Right renal pelvis (tissue), 4 donors: ENCODE data around the gene LDLRAP1. TPM values are rescaled to one million over a fixed set of nuclear protein-coding genes. Genes with fewer than 3 reads are reported as not detected.

Experiments used
- DNase-seq, 4 donors: peaks; one replicate each; pipeline ENCODE4 v3.0.0-alpha.2; 2013; ENCODE audit warnings: low read depth in 4 of 4, low spot score in 3 of 4, missing footprints in 1 of 4
- polyA plus RNA-seq, 4 donors: library from polyadenylated mRNA; unstranded; fragments of 120-200 nt; gene quantifications; one replicate each; pipeline ENCODE4 v1.2.1, GENCODE V29; 2013; ENCODE audit not compliant: insufficient read length in 4 of 4

Gene LDLRAP1
- polyA plus RNA-seq, 4 donors, result 13.2 to 14.7 (median 14.0) TPM

GRCh38 chr1:25523542-25523941 lies 19.9 kb upstream of the LDLRAP1 start:
- no peak for DNase-seq

- no peak for DNase-seq
Measured at GRCh38 chr1:25524568-25525360, 18.6 kb upstream of the LDLRAP1 start.

DNA sequence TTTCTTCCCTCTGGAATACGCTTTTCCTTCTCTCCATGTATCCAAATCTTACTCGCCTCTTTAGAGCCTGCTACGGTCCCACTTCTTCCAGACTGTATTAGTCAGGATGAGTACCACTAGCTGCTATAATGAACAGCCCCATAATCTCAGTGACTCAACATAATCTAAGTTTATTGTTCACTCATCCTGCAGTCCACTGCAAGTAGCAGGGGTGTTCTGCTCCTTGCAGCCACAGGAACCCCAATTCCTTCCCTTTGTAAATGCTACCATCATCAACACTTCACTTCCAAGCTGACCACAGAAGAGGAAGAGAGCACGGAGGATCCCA lies 18.1 kb upstream of the LDLRAP1 start:
- no peak for DNase-seq

DNA sequence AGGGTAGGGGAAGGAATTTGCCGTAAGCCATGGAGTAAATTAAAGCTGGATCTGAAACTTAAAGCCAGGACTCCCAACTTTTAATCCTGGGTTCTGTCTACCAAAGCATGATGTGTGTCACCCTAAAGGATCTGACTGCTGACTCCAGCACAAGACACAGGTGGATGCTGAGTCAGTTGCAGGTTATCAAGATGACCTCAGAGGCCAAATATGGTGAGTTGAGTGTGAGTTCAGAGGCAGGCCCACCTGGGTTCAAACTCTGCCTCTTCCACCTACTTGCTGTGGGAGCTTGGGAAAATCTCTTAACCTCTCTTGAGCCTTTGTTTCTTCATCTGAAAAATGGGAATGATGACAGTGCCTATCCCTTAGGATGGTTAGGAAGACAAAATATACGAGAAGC lies 16.7 kb upstream of the LDLRAP1 start:
- DNase-seq, result no peak

DNA sequence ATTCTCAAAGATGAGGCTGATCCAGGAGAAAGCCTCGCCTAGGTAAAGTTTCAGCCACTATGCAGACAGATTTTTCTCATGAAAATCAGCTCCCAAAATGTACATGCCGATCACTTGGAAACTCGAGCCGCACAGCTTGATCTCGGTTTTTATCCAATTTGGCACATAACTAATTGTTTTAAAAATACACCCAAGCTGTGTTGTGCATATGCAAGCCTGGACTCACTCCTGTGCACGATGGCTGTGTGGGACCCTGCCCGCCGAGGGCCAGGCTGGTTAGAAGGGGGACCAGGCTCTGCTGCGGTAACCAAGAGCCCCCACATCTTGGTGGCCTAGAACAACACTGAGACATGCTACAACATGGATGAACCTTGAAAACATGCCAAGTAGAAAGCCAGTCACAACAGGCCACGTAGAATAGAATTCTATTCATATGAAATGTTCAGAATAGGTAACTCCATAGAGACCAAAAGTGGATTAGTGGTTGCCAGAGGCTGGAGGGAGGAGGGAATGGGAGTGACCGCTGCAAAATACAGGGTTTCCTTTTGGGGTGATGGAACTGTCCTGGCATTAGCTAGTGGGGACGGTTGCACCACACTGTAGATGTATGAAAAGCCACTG lies 16.1 kb upstream of the LDLRAP1 start:
- no peak for DNase-seq

GRCh38 chr1:25527946-25528595 lies 15.3 kb upstream of the LDLRAP1 start:
- no peak for DNase-seq

GRCh38 chr1:25528881-25529517 lies 14.4 kb upstream of the LDLRAP1 start:
- no peak for DNase-seq

GRCh38 chr1:25529518-25530185 lies 13.8 kb upstream of the LDLRAP1 start:
- no peak for DNase-seq

DNA sequence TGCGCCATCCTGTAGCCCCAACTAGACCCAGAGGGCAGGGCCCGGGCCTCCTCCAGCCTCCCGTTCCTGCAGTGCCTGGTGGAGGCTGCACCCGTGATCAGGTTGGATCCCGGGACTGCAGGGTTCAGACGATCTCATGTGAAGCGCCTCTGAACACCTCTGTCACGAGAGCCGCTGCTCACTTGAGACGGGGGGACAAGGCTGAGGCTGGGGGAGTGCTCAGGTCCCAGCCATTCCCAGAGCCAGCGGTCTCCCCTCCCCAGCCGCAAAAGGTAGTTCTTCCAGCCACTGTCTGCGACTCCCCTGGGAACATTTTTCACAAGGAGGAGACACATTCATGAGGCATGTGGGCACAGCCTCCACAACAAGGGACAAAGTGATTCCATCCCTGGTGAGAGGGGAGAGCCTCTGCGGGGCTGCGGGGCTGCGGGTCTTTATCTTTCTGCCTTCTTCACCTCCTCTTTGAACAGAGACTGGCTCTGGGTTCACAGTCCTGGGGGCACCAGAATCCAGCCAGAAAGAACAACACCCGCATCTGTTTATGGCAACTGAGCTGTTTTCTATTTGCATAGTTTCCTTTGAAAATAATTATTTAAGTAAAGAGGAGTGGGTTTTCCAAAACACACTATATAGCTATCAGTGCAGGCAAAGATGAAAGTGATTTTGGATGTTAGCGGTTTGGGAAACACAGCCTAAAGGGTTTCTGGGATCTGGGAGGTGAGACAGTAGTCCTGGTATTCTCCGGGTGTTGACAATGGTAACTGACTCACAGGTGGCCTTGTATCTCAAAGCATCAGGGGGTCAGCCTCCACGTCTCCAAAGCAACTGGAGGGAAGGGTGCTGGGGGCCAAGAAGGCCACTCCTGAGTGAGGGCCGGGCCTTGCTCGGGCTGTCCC lies 13.0 kb upstream of the LDLRAP1 start:
- no peak for DNase-seq

- DNase-seq, result no peak
Measured at GRCh38 chr1:25531082-25531461, 12.3 kb upstream of the LDLRAP1 start.

DNA sequence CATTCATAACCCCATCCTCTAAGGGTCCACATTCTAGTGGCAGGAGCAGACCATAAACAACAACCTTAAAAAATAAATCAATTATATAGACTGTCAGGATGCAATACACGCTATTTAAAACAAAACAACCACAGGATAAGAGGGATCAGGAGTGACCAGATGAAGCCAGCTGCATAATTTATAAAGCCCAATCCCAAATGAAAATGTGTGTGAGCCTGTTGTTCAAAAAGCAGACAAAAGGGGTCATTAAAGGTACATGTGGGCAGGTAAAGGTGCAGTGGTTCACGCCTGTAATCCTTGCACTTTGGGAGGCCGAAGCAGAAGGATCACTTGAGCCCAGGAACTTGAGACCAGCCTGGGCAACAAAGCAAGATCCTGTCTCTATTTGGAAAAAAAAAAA lies 10.4 kb upstream of the LDLRAP1 start:
- DNase-seq, result no peak

GRCh38 chr1:25533775-25534409 lies 9.5 kb upstream of the LDLRAP1 start:
- DNase-seq, result no peak

- DNase-seq, result no peak
Measured at GRCh38 chr1:25534410-25534788, 9.0 kb upstream of the LDLRAP1 start.

GRCh38 chr1:25536124-25536523 lies 7.3 kb upstream of the LDLRAP1 start:
- no peak for DNase-seq

GRCh38 chr1:25537153-25537831 lies 6.1 kb upstream of the LDLRAP1 start:
- no peak for DNase-seq

GRCh38 chr1:25538191-25538767 lies 5.1 kb upstream of the LDLRAP1 start:
- no peak for DNase-seq

DNA sequence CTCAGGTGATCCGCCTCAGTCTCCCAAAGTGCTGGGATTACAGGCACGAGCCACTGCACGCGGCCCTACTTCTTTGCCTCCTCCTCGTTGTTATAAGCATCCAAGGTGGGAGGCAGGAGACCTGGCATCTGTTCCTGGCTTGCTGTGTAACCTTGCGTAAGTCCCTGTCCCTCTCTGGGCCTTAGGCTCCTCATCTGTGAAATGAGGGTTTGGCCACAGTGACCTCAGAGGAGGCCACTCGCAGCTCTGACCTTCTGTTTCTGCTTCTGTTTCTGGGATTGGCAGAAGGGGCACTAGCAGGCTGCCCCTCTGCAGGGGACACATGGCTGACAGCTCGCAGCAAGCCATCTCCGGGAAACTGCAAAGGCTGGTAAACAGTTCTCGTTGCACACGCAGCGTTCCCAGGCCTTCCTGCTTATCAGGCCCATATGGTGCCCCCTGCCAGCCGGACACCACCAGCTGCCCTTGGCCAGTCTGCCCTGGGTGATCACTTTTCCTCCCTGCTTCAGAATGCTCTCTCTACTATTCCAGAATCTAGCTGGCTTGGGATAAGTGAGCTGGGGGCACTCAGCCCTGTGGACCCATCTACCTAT lies 2.6 kb upstream of the LDLRAP1 start:
- DNase-seq, result no peak

- DNase-seq, result no peak
Measured at GRCh38 chr1:25541425-25541824, 2.0 kb upstream of the LDLRAP1 start.
